Ectodermal cell (in vitro differentiated cells): ENCODE results near the gene CYP39A1. TPM values are rescaled to one million over a fixed set of nuclear protein-coding genes. Genes with fewer than 3 reads are reported as not detected.

Source experiments
- H3K27ac ChIP-seq: 2 replicates; pipeline ENCODE4 v1.7.0; 2013; ENCODE audit warnings: mild to moderate bottlenecking, low read depth, low read length; ENCODE audit not compliant: insufficient read depth, poor library complexity, severe bottlenecking
- H3K27me3 ChIP-seq: 2 replicates; pipeline ENCODE4 v1.7.0; 2013; ENCODE audit warnings: mild to moderate bottlenecking, low read length; ENCODE audit not compliant: insufficient read depth, control insufficient read depth, poor library complexity, severe bottlenecking
- H3K36me3 ChIP-seq: one replicate; pipeline ENCODE4 v1.7.0; 2013; ENCODE audit warnings: low read length; ENCODE audit not compliant: control insufficient read depth, insufficient read depth
- H3K4me1 ChIP-seq: one replicate; pipeline ENCODE4 v1.7.0; 2013; ENCODE audit warnings: low read length; ENCODE audit not compliant: control insufficient read depth, insufficient read depth
- H3K4me3 ChIP-seq: 2 replicates; pipeline ENCODE4 v1.7.0; 2013; ENCODE audit warnings: low read depth, low read length, control low read depth; ENCODE audit not compliant: insufficient read depth
- H3K9me3 ChIP-seq: 2 replicates; pipeline ENCODE4 v1.7.0; 2013; ENCODE audit warnings: mild to moderate bottlenecking, low read length, moderate library complexity; ENCODE audit not compliant: control insufficient read depth
- WGBS, 2 experiments: methylation state at CpG; one replicate each; pipeline ENCODE4 v1.1.7; 2013; ENCODE audit warnings: missing lambda C conversion rate in 2 of 2; 5-methylcytosine and 5-hydroxymethylcytosine counted together
- polyA plus RNA-seq, 4 experiments: library from polyadenylated mRNA; stranded (reverse); fragments of 50-300 nt; gene quantifications; one replicate each; pipeline ENCODE4 v1.2.3, GENCODE V29; 2013

The CYP39A1 gene
- polyA plus RNA-seq (2013, experiment 1 of 4) = 3.8 TPM
- 4.6 TPM for polyA plus RNA-seq (2013, experiment 2 of 4)
- 6.0 TPM for polyA plus RNA-seq (2013, experiment 3 of 4)
- 4.6 TPM for polyA plus RNA-seq (2013, experiment 4 of 4)

- H3K4me3 ChIP-seq = peak within 1 kb of the TSS; percentile 91
- no peaks in the 10 kb centered on the region for H3K36me3 ChIP-seq
- H3K27ac ChIP-seq = no peak within 1 kb of the TSS
- no peaks in the 10 kb centered on the region for H3K9me3 ChIP-seq
- H3K27me3 ChIP-seq = peaks cover 22% of the 10 kb centered on the region
- peaks cover 8% of the 10 kb centered on the region for H3K4me1 ChIP-seq
- WGBS, 2 experiments = 0% methylated on average over 72 of the region's 72 CpGs
These were observed at the start of gene CYP39A1, which contains the start of gene SLC25A27 for GRCh38 chr6:46652603-46653438. Gene CYP39A1 (minus strand): TSS chr6:46652818. CDS start chr6:46652582, 236 bp downstream. Gene SLC25A27 (plus strand): TSS chr6:46652975. CDS start chr6:46653193, 218 bp downstream.

DNA sequence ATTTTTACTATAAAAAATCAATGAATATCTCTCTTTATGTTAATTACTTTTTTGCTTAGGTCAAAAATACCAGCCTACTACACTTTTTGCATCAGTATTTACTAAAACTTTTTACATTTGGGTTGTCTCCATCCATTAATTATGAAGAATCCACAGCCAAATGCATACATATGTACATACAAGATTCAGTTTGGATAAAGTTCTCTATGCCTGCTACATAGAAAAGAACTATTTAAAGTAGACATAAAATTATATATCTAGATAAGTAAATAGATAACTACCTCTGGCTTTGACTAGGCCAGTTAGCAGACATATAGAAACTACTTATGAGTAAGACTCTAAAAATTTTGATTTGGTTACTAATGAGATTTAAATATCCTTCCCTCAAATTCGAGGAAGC, 47.4 kb upstream of the CYP39A1 start:
- H3K4me3 ChIP-seq = no peak overlapping the region
- H3K36me3 ChIP-seq = no peaks in the 10 kb centered on the region
- H3K27ac ChIP-seq = no peak overlapping the region
- no peaks in the 10 kb centered on the region for H3K27me3 ChIP-seq
- no peaks in the 10 kb centered on the region for H3K4me1 ChIP-seq
- no peaks in the 10 kb centered on the region for H3K9me3 ChIP-seq
- 100% methylated on average over 1 of the region's 1 CpG; no CpG with 5 or more reads in 1 of the 2 experiments for WGBS, 2 experiments

DNA sequence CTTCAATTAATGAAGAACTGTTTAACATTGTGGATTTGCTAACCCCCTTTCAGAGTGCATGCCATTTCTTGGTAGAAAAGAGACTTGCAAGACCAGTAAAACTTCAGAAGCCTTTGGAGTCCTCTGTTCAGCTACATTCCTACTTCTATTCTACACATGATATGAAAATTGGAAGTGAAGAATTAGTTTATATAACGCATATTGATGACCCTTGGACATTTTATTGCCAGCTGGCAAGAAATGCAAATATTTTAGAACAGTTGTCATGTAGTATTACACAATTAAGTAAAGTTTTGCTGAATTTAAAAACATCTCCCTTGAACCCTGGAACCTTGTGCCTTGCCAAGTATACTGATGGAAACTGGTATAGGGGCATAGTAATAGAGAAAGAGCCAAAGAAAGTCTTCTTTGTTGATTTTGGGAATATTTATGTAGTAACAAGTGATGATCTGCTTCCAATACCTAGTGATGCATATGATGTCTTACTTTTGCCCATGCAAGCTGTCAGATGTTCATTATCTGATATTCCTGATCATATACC, 38.4 kb upstream of the CYP39A1 start:
- no peak overlapping the region for H3K4me3 ChIP-seq
- H3K9me3 ChIP-seq = no peaks in the 10 kb centered on the region
- no peak overlapping the region for H3K27ac ChIP-seq
- H3K4me1 ChIP-seq = no peaks in the 10 kb centered on the region
- 67 to 100% methylated on average over 1 of the region's 1 CpG for WGBS, 2 experiments
- no peaks in the 10 kb centered on the region for H3K36me3 ChIP-seq
- H3K27me3 ChIP-seq = no peaks in the 10 kb centered on the region

GRCh38 chr6:46690141-46690755, 37.6 kb upstream of the CYP39A1 start:
- Histone ChIP-seq H3K9me3 (no peaks in the 10 kb centered on the region), H3K27me3 (no peaks in the 10 kb centered on the region), H3K27ac (no peak overlapping the region), H3K4me3 (no peak overlapping the region), H3K36me3 (no peaks in the 10 kb centered on the region), H3K4me1 (no peaks in the 10 kb centered on the region)
- 93% methylated on average over 2 of the region's 2 CpGs for WGBS, 2 experiments

DNA sequence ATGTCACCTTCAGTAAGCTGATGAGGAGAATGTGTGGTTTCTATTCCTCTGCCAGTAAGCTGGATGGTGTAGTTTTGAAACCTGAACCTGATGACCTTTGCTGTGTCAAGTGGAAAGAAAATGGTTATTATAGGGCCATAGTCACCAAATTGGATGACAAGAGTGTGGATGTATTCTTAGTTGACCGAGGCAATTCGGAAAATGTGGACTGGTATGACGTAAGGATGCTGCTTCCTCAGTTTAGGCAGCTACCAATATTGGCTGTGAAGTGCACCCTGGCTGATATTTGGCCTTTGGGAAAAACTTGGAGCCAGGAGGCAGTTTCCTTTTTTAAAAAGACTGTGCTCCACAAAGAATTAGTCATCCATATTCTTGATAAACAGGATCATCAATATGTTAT, 37.0 kb upstream of the CYP39A1 start:
- WGBS, 2 experiments = 91 to 96% methylated on average over 3 of the region's 3 CpGs
- no peak overlapping the region for H3K27ac ChIP-seq

GRCh38 chr6:46688966-46689335, 36.3 kb upstream of the CYP39A1 start:
- 97 to 98% methylated on average over 13 of the region's 13 CpGs for WGBS, 2 experiments
- no peaks in the 10 kb centered on the region for H3K36me3 ChIP-seq
- no peak overlapping the region for H3K4me3 ChIP-seq
- no peak overlapping the region for H3K27ac ChIP-seq
- H3K27me3 ChIP-seq = no peaks in the 10 kb centered on the region
- no peaks in the 10 kb centered on the region for H3K9me3 ChIP-seq
- H3K4me1 ChIP-seq = no peaks in the 10 kb centered on the region

More for the DNA sequence above, 37.0 kb upstream of the CYP39A1 start:
- Histone ChIP-seq H3K27me3 (no peaks in the 10 kb centered on the region), H3K4me1 (no peaks in the 10 kb centered on the region), H3K4me3 (no peak overlapping the region), H3K9me3 (no peaks in the 10 kb centered on the region), H3K36me3 (no peaks in the 10 kb centered on the region)

DNA sequence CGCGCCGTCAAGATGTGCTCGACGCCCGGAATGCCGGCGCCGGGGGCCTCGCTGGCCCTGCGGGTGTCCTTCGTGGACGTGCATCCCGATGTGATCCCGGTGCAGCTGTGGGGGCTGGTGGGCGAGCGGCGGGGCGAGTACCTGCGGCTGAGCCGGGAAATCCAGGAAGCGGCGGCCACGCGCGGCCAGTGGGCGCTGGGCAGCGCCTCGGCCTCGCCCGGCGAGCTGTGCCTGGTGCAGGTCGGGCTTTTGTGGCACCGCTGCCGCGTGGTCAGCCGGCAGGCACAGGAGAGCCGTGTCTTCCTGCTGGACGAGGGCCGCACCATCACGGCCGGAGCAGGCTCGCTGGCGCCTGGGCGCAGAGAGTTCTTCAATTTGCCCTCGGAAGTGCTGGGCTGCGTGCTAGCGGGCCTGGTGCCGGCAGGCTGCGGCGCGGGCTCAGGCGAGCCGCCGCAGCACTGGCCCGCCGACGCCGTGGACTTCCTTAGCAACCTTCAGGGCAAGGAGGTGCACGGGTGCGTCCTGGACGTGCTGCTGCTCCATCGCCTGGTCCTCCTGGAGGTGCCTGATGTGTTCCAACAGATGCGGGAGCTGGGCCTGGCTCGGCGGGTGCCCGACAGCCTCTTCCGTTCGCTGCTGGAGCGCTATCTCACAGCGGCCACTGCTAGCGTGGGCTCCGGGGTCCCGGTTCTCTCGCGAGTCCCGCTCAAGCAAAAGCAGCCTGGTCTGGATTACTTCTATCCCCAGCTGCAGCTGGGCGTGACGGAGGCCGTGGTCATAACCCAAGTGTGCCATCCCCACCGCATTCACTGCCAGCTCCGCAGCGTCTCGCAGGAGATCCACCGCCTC, 35.7 kb upstream of the CYP39A1 start:
- Histone ChIP-seq H3K27ac (no peak overlapping the region), H3K9me3 (no peaks in the 10 kb centered on the region), H3K4me1 (no peaks in the 10 kb centered on the region), H3K36me3 (no peaks in the 10 kb centered on the region), H3K27me3 (no peaks in the 10 kb centered on the region), H3K4me3 (no peak overlapping the region)
- WGBS, 2 experiments = 97% methylated on average over 85 of the region's 85 CpGs

- no peak within 1 kb of the TSS for H3K27ac ChIP-seq
- H3K27me3 ChIP-seq = no peaks in the 10 kb centered on the region
- H3K36me3 ChIP-seq = no peaks in the 10 kb centered on the region
- 95% methylated on average over 41 of the region's 41 CpGs for WGBS, 2 experiments
- H3K4me1 ChIP-seq = no peaks in the 10 kb centered on the region
- no peaks in the 10 kb centered on the region for H3K9me3 ChIP-seq
- H3K4me3 ChIP-seq = no peak within 1 kb of the TSS
These were observed 35.0 kb upstream of the CYP39A1 start, which contains the start of gene TDRD6 for GRCh38 chr6:46687619-46688097. Gene TDRD6 (plus strand): TSS chr6:46687885. CDS start chr6:46688129, 244 bp downstream.

- H3K4me1 ChIP-seq = no peaks in the 10 kb centered on the region
- no peaks in the 10 kb centered on the region for H3K9me3 ChIP-seq
- H3K4me3 ChIP-seq = no peak overlapping the region
- H3K27me3 ChIP-seq = no peaks in the 10 kb centered on the region
- no peaks in the 10 kb centered on the region for H3K36me3 ChIP-seq
- WGBS, 2 experiments = 92 to 93% methylated on average over 3 to 4 of the region's 4 CpGs
- H3K27ac ChIP-seq = no peak overlapping the region
These were observed 32.2 kb upstream of the CYP39A1 start for GRCh38 chr6:46684771-46685170.
